ACHN (cell line): ENCODE results near the gene C16orf78.

Experiments used
- DNase-seq: peaks from one replicate; pipeline ENCODE4 v3.0.0-alpha.2; 2015
- in situ Hi-C: cut with HindIII; loops from 2 replicates; pipeline ENCODE4 v1.10.0; 2017; ENCODE audit warnings: low sequenced_read_pairs, low pct_ligation_motif_present, low pct_unique_long_range_greater_than_20kb

Gene C16orf78

GRCh38 chr16:49373504-49373903, at the start of gene C16orf78:
Gene C16orf78 (plus strand): TSS chr16:49373804. CDS start chr16:49373940, 136 bp downstream.
- in situ Hi-C loops, result no loop called here
- DNase-seq, result no peak

GRCh38 chr16:49324703-49325102, 48.9 kb upstream of the C16orf78 start:
- DNase-seq, result no peak
- in situ Hi-C loops, result no loop called here

GRCh38 chr16:49327466-49327865, 46.1 kb upstream of the C16orf78 start:
- in situ Hi-C loops, result no loop called here
- DNase-seq, result no peak

GRCh38 chr16:49328325-49328724, 45.3 kb upstream of the C16orf78 start:
- DNase-seq, result no peak
- in situ Hi-C loops, result no loop called here

GRCh38 chr16:49330562-49331201, 42.9 kb upstream of the C16orf78 start:
- no peak for DNase-seq
- in situ Hi-C loops, result no loop called here

GRCh38 chr16:49332589-49333258, 40.9 kb upstream of the C16orf78 start:
- in situ Hi-C loops, result no loop called here
- DNase-seq, result no peak

- no peak for DNase-seq
- in situ Hi-C loops, result no loop called here
Observed at GRCh38 chr16:49333259-49333597, 40.4 kb upstream of the C16orf78 start.

GRCh38 chr16:49335828-49336227, 37.8 kb upstream of the C16orf78 start:
- in situ Hi-C loops, result no loop called here

GRCh38 chr16:49336581-49336980, 37.0 kb upstream of the C16orf78 start:
- DNase-seq, result no peak
- in situ Hi-C loops, result no loop called here

More at GRCh38 chr16:49335828-49336227, 37.8 kb upstream of the C16orf78 start:
- DNase-seq, result no peak

- in situ Hi-C loops, result no loop called here
- no peak for DNase-seq
Observed at GRCh38 chr16:49337814-49338350, 35.7 kb upstream of the C16orf78 start.

- DNase-seq, result no peak
- in situ Hi-C loops, result no loop called here
Observed at GRCh38 chr16:49338611-49339265, 34.9 kb upstream of the C16orf78 start.

- in situ Hi-C loops, result no loop called here
- DNase-seq, result no peak
Observed at GRCh38 chr16:49340466-49340865, 33.1 kb upstream of the C16orf78 start.

- in situ Hi-C loops, result no loop called here
Observed at GRCh38 chr16:49341706-49342105, 31.9 kb upstream of the C16orf78 start.

GRCh38 chr16:49342336-49343265, 31.0 kb upstream of the C16orf78 start:
- no peak for DNase-seq
- in situ Hi-C loops, result no loop called here

More at GRCh38 chr16:49341706-49342105, 31.9 kb upstream of the C16orf78 start:
- DNase-seq, result no peak

GRCh38 chr16:49343291-49343690, 30.3 kb upstream of the C16orf78 start:
- in situ Hi-C loops, result no loop called here
- DNase-seq, result no peak

GRCh38 chr16:49344401-49344800, 29.2 kb upstream of the C16orf78 start:
- DNase-seq, result no peak
- in situ Hi-C loops, result no loop called here

- in situ Hi-C loops, result no loop called here
- DNase-seq, result peak; percentile 43
Observed at GRCh38 chr16:49345829-49346228, 27.8 kb upstream of the C16orf78 start.

- in situ Hi-C loops, result no loop called here
- no peak for DNase-seq
Observed at GRCh38 chr16:49346459-49346858, 27.1 kb upstream of the C16orf78 start.

- in situ Hi-C loops, result no loop called here
- DNase-seq, result no peak
Observed at GRCh38 chr16:49347476-49347875, 26.1 kb upstream of the C16orf78 start.
